Jurkat, Clone E6-1 (cell line): Measurements from ENCODE around the gene PPP6R2.
"Not testable (repeated sequence)": the region's sequence is repeated elsewhere in the genome, so short reads cannot be mapped to it uniquely, and the experiment has no call there.

ENCODE experiments used
- DNase-seq: peaks from one replicate; pipeline ENCODE4 v3.0.0-alpha.2; 2011; ENCODE audit warnings: low read depth, low spot score
- H3K4me3 ChIP-seq: 2 replicates; pipeline ENCODE4 v1.5.1; 2011; ENCODE audit warnings: mild to moderate bottlenecking, low read length, control low read depth, moderate library complexity

Gene PPP6R2

GRCh38 chr22:50417411-50418210 lies 74.5 kb downstream of the PPP6R2 start:
- no peak for DNase-seq
- H3K4me3 ChIP-seq, result no peak overlapping the region

- H3K4me3 ChIP-seq, result no peak overlapping the region
- DNase-seq, result no peak
These were observed 75.5 kb downstream of the PPP6R2 start for GRCh38 chr22:50418624-50419023.

- H3K4me3 ChIP-seq, result no peak overlapping the region
These were observed 76.0 kb downstream of the PPP6R2 start for GRCh38 chr22:50419116-50419515.

GRCh38 chr22:50420015-50420414 lies 76.9 kb downstream of the PPP6R2 start:
- DNase-seq, result no peak
- no peak overlapping the region for H3K4me3 ChIP-seq

More at GRCh38 chr22:50419116-50419515, 76.0 kb downstream of the PPP6R2 start:
- DNase-seq, result no peak

GRCh38 chr22:50420581-50420980 lies 77.5 kb downstream of the PPP6R2 start:
- DNase-seq, result no peak
- no peak overlapping the region for H3K4me3 ChIP-seq

- no peak overlapping the region for H3K4me3 ChIP-seq
- no peak for DNase-seq
These were observed 78.9 kb downstream of the PPP6R2 start for GRCh38 chr22:50422046-50422445.

- DNase-seq, result no peak
- no peak overlapping the region for H3K4me3 ChIP-seq
These were observed 80.1 kb downstream of the PPP6R2 start for GRCh38 chr22:50422961-50423815.

- no peak overlapping the region for H3K4me3 ChIP-seq
- DNase-seq, result no peak
These were observed 80.8 kb downstream of the PPP6R2 start for GRCh38 chr22:50423956-50424355.

- no peak for DNase-seq
- no peak overlapping the region for H3K4me3 ChIP-seq
These were observed 82.2 kb downstream of the PPP6R2 start for GRCh38 chr22:50425179-50425916.

- H3K4me3 ChIP-seq, result no peak overlapping the region
- DNase-seq, result no peak
These were observed 89.2 kb downstream of the PPP6R2 start for GRCh38 chr22:50432131-50432876.

GRCh38 chr22:50432877-50433510 lies 89.9 kb downstream of the PPP6R2 start:
- not testable (repeated sequence) for DNase-seq, H3K4me3 ChIP-seq

- no peak for DNase-seq
- no peak overlapping the region for H3K4me3 ChIP-seq
These were observed 91.7 kb downstream of the PPP6R2 start for GRCh38 chr22:50434849-50435248.

- DNase-seq, result no peak
These were observed 92.3 kb downstream of the PPP6R2 start for GRCh38 chr22:50435291-50436014.

GRCh38 chr22:50436015-50436830 lies 93.1 kb downstream of the PPP6R2 start:
- H3K4me3 ChIP-seq, result no peak overlapping the region
- no peak for DNase-seq

More at GRCh38 chr22:50435291-50436014, 92.3 kb downstream of the PPP6R2 start:
- no peak overlapping the region for H3K4me3 ChIP-seq

GRCh38 chr22:50436841-50437341 lies 93.8 kb downstream of the PPP6R2 start:
- H3K4me3 ChIP-seq, result no peak overlapping the region
- DNase-seq, result no peak

- no peak for DNase-seq
- no peak overlapping the region for H3K4me3 ChIP-seq
These were observed 94.6 kb downstream of the PPP6R2 start for GRCh38 chr22:50437511-50438304.
